CD8-positive, alpha-beta memory T cell (primary cell): ENCODE data around the gene CCDC78. TPM values are rescaled to one million over a fixed set of nuclear protein-coding genes. Genes with fewer than 3 reads are reported as not detected.
A peak's percentile ranks its signal among the peaks of the same experiment; 100 is the strongest.

Experiments
- CTCF ChIA-PET: fragments of 350-600 bp; sonication (Branson Sonifier 250); formaldehyde crosslinking; loops from one replicate; lab custom pipeline; 2021; ENCODE audit warnings: antibody characterized with exemption; lab: Charles Lee
- POLR2A ChIA-PET: fragments of 350-600 bp; sonication (Branson Sonifier 250); formaldehyde crosslinking; loops from one replicate; lab custom pipeline; 2021; ENCODE audit warnings: antibody characterized with exemption; lab: Charles Lee
- DNase-seq, 5 donors: peaks; one replicate each; pipeline versions ENCODE4 v3.0.0 to v3.0.0-alpha.2; 2020 to 2022; ENCODE audit warnings: mixed read lengths in 1 of 5
- H3K27ac ChIP-seq: one replicate; pipeline ENCODE4 v1.7.0; 2013; ENCODE audit warnings: low read depth, mild to moderate bottlenecking, low read length, moderate library complexity
- H3K27me3 ChIP-seq: 2 replicates; pipeline ENCODE4 v1.7.0; 2013; ENCODE audit warnings: low read length, mild to moderate bottlenecking; ENCODE audit not compliant: insufficient read depth, poor library complexity, severe bottlenecking
- H3K36me3 ChIP-seq: 2 replicates; pipeline ENCODE4 v1.7.0; 2013; ENCODE audit warnings: mild to moderate bottlenecking, low read length, moderate library complexity; ENCODE audit not compliant: insufficient read depth
- H3K4me1 ChIP-seq: 2 replicates; pipeline ENCODE4 v1.7.0; 2013; ENCODE audit warnings: mild to moderate bottlenecking, low read length, moderate library complexity; ENCODE audit not compliant: insufficient read depth
- H3K4me3 ChIP-seq: 2 replicates; pipeline ENCODE4 v1.7.0; 2013; ENCODE audit warnings: mild to moderate bottlenecking, low read length
- H3K9me3 ChIP-seq: 2 replicates; pipeline ENCODE4 v1.7.0; 2013; ENCODE audit warnings: mild to moderate bottlenecking, low read length
- H3K27ac Mint-ChIP-seq, 8 donors: one replicate each; pipeline ENCODE4 v1.8.0; 2020 to 2021; ENCODE audit warnings: mixed read lengths in 8 of 8, mild to moderate bottlenecking in 6 of 8, inconsistent platforms in 3 of 8, moderate library complexity in 3 of 8
- H3K27me3 Mint-ChIP-seq, 2 donors: one replicate each; pipeline ENCODE4 v1.8.0; 2020 to 2021; ENCODE audit warnings: mixed read lengths in 2 of 2, mild to moderate bottlenecking in 1 of 2, moderate library complexity in 1 of 2
- H3K36me3 Mint-ChIP-seq, 3 donors: one replicate each; pipeline ENCODE4 v1.8.0; 2020 to 2021; ENCODE audit warnings: mixed read lengths in 3 of 3, inconsistent platforms in 1 of 3, mild to moderate bottlenecking in 1 of 3
- H3K4me1 Mint-ChIP-seq, 3 donors: one replicate each; pipeline ENCODE4 v1.8.0; 2020 to 2021; ENCODE audit warnings: mixed read lengths in 3 of 3, inconsistent platforms in 1 of 3, mild to moderate bottlenecking in 1 of 3
- H3K4me3 Mint-ChIP-seq, 7 donors: one replicate each; pipeline ENCODE4 v1.8.0; 2020 to 2021; ENCODE audit warnings: mixed read lengths in 7 of 7, mild to moderate bottlenecking in 6 of 7, moderate library complexity in 4 of 7, inconsistent platforms in 2 of 7
- H3K9me3 Mint-ChIP-seq, 5 donors: one replicate each; pipeline ENCODE4 v1.8.0; 2020 to 2022; ENCODE audit warnings: mixed read lengths in 5 of 5, mild to moderate bottlenecking in 3 of 5, moderate library complexity in 2 of 5, inconsistent platforms in 1 of 5
- polyA plus RNA-seq: library from polyadenylated mRNA; unstranded; fragments of 300-500 nt; fragmentation: Illumina TruSeq; gene quantifications from one replicate; pipeline ENCODE4 v1.2.3, GENCODE V29; 2021
- total RNA-seq, 2 experiments: library from RNA; stranded (reverse); gene quantifications; one replicate each; pipeline ENCODE4 v1.2.3, GENCODE V29; 2021

Gene CCDC78
- total and polyA plus RNA-seq, 3 experiments from 2014 or later: 0.53 to 9.9 (median 9.8) TPM

- Mint-ChIP-seq H3K4me1 (no peaks in the 10 kb centered on the region), H3K9me3 (no peaks in the 10 kb centered on the region), H3K36me3 (no peaks in the 10 kb centered on the region), H3K27me3 (no peaks in the 10 kb centered on the region), H3K4me3 (no peak overlapping the region), H3K27ac (peak overlapping the region in 1 of 8 donors; percentile 75)
- Histone ChIP-seq H3K27me3 (no peaks in the 10 kb centered on the region), H3K36me3 (no peaks in the 10 kb centered on the region), H3K27ac (no peak overlapping the region), H3K9me3 (no peaks in the 10 kb centered on the region), H3K4me3 (no peak overlapping the region), H3K4me1 (no peaks in the 10 kb centered on the region)
- CTCF ChIA-PET: interaction anchor here (0.5 kb wide), 1 partner anchor 10 kb away, joined by 4 read pairs; no protein-coding TSS in a partner anchor
- DNase-seq: no peak
- POLR2A ChIA-PET: no interaction called here
These were observed 37.3 kb upstream of the CCDC78 start for GRCh38 chr16:763369-764183.

GRCh38 chr16:762595-763268 is 36.5 kb upstream of the CCDC78 start:
- H3K9me3 ChIP-seq: no peaks in the 10 kb centered on the region
- no peaks in the 10 kb centered on the region for H3K4me1 Mint-ChIP-seq
- H3K27ac Mint-ChIP-seq: no peak overlapping the region
- no peak overlapping the region for H3K4me3 Mint-ChIP-seq
- POLR2A ChIA-PET: no interaction called here
- peaks cover 2 to 3% of the 10 kb centered on the region in 2 donors for H3K27me3 Mint-ChIP-seq
- CTCF ChIA-PET: no interaction called here
- no peaks in the 10 kb centered on the region for H3K9me3 Mint-ChIP-seq
- no peaks in the 10 kb centered on the region for H3K36me3 ChIP-seq
- H3K36me3 Mint-ChIP-seq: no peaks in the 10 kb centered on the region
- H3K27ac ChIP-seq: no peak overlapping the region
- H3K27me3 ChIP-seq: no peaks in the 10 kb centered on the region
- H3K4me1 ChIP-seq: no peaks in the 10 kb centered on the region
- DNase-seq: no peak
- H3K4me3 ChIP-seq: no peak overlapping the region

GRCh38 chr16:761625-762513 is 35.6 kb upstream of the CCDC78 start:
- no peaks in the 10 kb centered on the region for H3K9me3 ChIP-seq
- no peaks in the 10 kb centered on the region for H3K4me1 Mint-ChIP-seq
- H3K4me3 Mint-ChIP-seq: no peak overlapping the region
- no peak overlapping the region for H3K4me3 ChIP-seq
- no peak overlapping the region for H3K27ac ChIP-seq
- H3K9me3 Mint-ChIP-seq: no peaks in the 10 kb centered on the region
- CTCF ChIA-PET: no interaction called here
- H3K36me3 ChIP-seq: no peaks in the 10 kb centered on the region
- no peak for DNase-seq
- POLR2A ChIA-PET: no interaction called here
- peaks cover 3 to 6% of the 10 kb centered on the region in 2 donors for H3K27me3 Mint-ChIP-seq
- no peaks in the 10 kb centered on the region for H3K27me3 ChIP-seq
- no peak overlapping the region for H3K27ac Mint-ChIP-seq
- H3K4me1 ChIP-seq: no peaks in the 10 kb centered on the region
- H3K36me3 Mint-ChIP-seq: peaks cover 0 to 2% (median 0%) of the 10 kb centered on the region in 3 donors

GRCh38 chr16:760545-761343 is 34.5 kb upstream of the CCDC78 start, which contains the start of gene MSLN:
Gene MSLN, plus strand, starts transcription at chr16:760734. Its CDS starts 1,947 bp downstream, at chr16:762681.
- Mint-ChIP-seq H3K4me1 (no peaks in the 10 kb centered on the region), H3K27ac (no peak within 1 kb of the TSS), H3K9me3 (peaks cover 0 to 3% (median 0%) of the 10 kb centered on the region in 5 donors), H3K36me3 (peaks cover 0 to 2% (median 0%) of the 10 kb centered on the region in 3 donors), H3K27me3 (peaks cover 4 to 6% of the 10 kb centered on the region in 2 donors), H3K4me3 (no peak within 1 kb of the TSS)
- Histone ChIP-seq H3K4me3 (no peak within 1 kb of the TSS), H3K36me3 (no peaks in the 10 kb centered on the region), H3K4me1 (no peaks in the 10 kb centered on the region), H3K9me3 (no peaks in the 10 kb centered on the region), H3K27me3 (no peaks in the 10 kb centered on the region), H3K27ac (no peak within 1 kb of the TSS)
- ChIA-PET CTCF (no interaction called here), POLR2A (interaction anchor here (0.5 kb wide), 1 partner anchor 25 kb away, joined by 3 read pairs; no protein-coding TSS in a partner anchor)
- DNase-seq: no peak

- Mint-ChIP-seq H3K27me3 (peaks cover 4 to 6% of the 10 kb centered on the region in 2 donors), H3K36me3 (peaks cover 0 to 2% (median 0%) of the 10 kb centered on the region in 3 donors), H3K27ac (no peak overlapping the region), H3K9me3 (peaks cover 0 to 3% (median 0%) of the 10 kb centered on the region in 5 donors), H3K4me3 (no peak overlapping the region), H3K4me1 (no peaks in the 10 kb centered on the region)
- Histone ChIP-seq H3K4me1 (no peaks in the 10 kb centered on the region), H3K4me3 (no peak overlapping the region), H3K36me3 (no peaks in the 10 kb centered on the region), H3K9me3 (no peaks in the 10 kb centered on the region), H3K27ac (no peak overlapping the region), H3K27me3 (no peaks in the 10 kb centered on the region)
- ChIA-PET CTCF (no interaction called here), POLR2A (interaction anchor here (0.5 kb wide), 1 partner anchor 24 kb away, joined by 3 read pairs; no protein-coding TSS in a partner anchor)
- no peak for DNase-seq
These were observed 33.8 kb upstream of the CCDC78 start for GRCh38 chr16:760065-760464.

GRCh38 chr16:759110-759910 is 33.1 kb upstream of the CCDC78 start:
- Mint-ChIP-seq H3K4me3 (no peak overlapping the region), H3K36me3 (peaks cover 0 to 2% (median 0%) of the 10 kb centered on the region in 3 donors)
- POLR2A ChIA-PET: no interaction called here

More at GRCh38 chr16:759110-759910, 33.1 kb upstream of the CCDC78 start:
- Mint-ChIP-seq H3K4me1 (peaks cover 0 to 3% (median 2%) of the 10 kb centered on the region in 3 donors), H3K9me3 (peaks cover 0 to 3% (median 0%) of the 10 kb centered on the region in 5 donors), H3K27me3 (peaks cover 4 to 6% of the 10 kb centered on the region in 2 donors), H3K27ac (no peak overlapping the region)
- H3K4me1 ChIP-seq: no peaks in the 10 kb centered on the region
- DNase-seq: no peak
- H3K9me3 ChIP-seq: no peaks in the 10 kb centered on the region
- H3K27ac ChIP-seq: no peak overlapping the region
- CTCF ChIA-PET: no interaction called here
- no peaks in the 10 kb centered on the region for H3K27me3 ChIP-seq
- H3K4me3 ChIP-seq: no peak overlapping the region
- no peaks in the 10 kb centered on the region for H3K36me3 ChIP-seq
